GM19239 (cell line): ENCODE measurements around the gene SGCA.

Source experiments
- DNase-seq: peaks from one replicate; pipeline ENCODE4 v3.0.0; 2011; ENCODE audit warnings: low spot score; ENCODE audit not compliant: insufficient read length
- FAIRE-seq: peaks from 2 replicates; lab custom pipeline; 2011; peaks lifted over from hg19 to GRCh38; lab: Jason Lieb, UNC

Gene SGCA

DNA sequence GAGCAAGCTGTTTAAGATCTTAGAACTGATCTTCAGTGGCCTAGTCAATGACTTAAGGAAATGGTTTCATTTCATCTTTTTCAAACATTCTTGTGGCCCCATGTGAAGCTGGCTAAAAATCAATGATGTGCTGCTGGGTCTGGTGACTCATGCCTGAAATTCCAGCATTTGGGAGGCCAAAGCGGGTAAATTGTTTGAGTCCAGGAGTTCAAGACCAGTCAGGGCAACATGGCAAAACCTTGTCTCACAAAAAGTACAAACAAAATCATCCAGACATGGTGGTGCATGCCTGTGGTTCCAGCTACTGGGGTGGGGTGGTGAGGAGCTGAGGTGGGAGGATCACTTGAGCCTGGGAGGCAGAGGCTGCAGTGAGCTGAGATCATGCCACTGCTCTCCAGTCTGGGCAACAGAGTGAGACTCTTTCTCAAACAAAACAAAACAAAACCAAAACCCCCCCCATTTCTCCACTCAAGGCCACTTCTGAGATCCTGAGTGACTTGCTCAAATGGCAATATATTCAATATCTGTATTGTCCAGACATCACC lies 53.0 kb downstream of the SGCA start:
- DNase-seq (no peak), FAIRE-seq (no peak)

DNA sequence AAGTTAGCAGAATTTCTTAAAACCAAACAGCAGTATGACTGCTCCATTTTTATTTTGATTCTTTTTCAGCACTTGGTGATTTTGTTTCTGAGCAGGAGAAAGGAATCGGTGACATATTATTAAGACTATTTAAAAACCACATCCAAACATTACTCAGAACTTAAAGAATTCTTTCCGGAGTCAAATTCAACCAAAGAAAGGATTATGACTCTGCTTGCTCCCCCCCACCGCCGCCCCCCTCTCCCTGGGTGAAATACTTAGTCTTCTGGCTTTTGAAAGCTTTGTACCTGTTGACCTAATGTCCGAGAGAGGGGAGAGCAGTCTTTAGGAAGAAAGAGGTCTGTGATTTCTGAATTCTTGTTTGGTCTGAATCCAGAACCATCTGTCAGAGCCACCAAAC lies 53.5 kb downstream of the SGCA start:
- no peak for DNase-seq
- no peak for FAIRE-seq

DNA sequence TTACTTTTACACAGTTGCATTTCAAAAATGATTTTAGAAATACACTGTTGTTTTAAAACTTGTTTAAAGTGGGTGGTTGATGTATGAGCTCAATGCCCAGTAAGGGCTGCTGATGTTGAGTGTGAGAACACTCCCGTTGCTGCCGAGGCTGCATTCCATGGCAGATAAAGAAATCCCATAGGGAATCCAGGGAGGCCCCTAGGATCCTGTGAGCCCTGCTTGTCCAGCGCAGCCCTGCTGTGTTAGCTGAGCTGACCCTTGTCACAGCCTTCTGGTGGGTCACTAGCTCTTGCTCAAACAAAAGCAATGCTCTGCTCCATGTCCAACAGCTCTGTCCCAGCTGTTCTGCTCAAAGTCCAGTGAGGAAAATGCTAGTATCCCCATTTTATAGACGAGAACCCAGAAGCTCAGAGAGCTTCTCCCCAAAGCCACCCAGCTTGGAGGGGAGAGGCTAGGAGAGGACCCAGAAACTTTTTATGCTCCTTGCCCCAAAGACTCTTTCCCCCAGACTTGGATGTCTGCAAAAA lies 54.2 kb downstream of the SGCA start:
- DNase-seq: no peak
- no peak for FAIRE-seq

DNA sequence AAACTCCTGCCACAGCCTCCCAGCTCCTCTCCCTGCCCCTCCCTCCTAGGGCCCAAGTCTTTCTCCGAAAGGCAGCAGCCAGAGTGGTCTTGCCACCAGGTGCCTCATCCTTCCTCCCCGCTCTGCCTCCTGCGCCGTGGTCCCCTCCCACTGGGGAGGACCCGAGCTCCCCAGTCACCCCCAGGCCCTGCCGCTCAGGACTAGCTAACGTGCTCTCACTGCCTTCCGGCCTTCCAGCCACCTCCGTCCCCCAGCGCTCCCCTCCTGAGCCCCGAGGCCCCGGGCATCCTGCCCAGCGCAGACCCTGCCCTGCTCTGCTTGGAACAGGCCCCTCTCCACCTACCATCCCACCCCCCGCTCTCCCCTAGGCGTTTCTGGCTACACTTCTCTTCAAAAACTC lies 55.0 kb downstream of the SGCA start:
- no peak for DNase-seq
- FAIRE-seq: no peak

DNA sequence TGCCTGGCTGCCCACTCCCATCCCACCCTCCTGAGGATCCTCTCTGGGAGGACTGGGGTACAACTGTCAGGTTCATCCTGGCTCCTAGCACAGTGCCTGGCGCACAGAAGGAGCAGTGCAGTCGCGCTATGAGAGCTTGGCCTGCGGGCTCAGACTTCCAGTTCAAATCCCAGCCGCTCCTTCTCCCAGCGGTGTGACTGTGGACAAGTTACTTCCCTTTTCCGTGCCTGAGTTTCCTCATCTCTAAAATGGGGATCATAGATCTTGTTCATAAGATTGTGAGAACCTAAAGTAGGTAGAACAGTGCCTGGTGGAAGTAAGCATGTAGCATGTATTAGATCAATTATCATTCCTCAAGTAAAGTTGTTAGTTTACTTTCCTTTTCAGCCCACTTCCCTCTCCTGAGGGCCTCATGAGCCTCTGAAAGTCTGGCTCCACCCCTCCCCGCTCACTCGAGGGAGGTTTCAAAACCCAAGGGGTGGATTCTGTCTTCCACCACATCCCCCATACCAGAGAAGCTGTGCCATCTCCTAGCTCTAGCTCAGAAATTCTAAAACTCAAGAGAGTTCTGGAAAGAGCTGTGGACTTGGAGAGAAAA lies 55.6 kb downstream of the SGCA start:
- no peak for FAIRE-seq
- no peak for DNase-seq

DNA sequence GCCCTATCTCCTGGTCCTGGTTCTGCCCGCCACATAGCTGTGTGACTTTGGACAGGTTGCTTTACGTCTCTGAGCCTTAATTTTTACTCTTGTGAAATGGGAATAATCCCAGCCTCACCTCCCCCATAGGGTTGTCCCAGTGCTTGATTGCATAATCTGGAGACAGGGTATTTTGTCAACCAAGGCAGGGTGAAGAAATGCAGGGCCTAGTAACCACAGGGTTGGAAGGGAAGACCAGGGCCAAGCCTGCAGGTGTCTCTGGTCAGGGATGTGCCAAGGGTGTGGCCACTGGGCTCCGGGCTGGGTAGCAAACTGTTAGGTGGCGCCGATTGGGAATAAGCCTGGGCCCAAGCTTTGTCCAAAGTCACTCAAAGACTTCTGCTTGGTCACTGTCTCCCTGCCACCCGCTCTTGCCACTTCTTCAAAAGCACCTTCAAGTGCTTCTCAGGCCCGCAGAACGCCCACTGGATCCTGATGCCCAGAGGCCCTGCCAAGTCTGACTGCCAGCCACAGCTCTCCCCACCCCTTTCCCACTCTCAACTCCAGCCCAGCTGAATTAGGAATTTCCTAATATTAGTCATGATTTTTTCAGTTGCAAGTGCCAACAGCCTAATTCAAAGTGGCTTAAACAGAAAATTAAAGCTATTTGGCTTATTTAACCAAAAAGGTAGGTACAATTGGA lies 56.2 kb downstream of the SGCA start:
- FAIRE-seq: no peak

DNA sequence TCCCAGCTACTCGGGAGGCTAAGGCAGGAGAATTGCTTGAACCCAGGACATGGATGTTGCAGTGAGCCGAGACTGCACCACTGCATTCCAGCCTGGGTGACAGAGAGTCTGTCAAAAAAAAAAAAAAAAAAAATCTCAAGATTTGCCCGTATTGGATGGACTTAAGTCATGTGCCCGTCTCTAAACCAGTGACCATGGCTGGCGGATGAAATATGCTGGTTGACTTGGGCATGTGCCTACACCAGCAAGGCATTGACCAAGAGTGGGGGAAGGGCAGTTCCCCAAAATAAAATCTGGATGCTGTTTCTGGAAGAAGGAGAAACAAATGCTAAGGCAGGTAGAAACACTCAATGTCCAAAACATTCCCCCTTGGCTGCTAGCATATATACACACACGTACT lies 57.1 kb downstream of the SGCA start:
- FAIRE-seq (no peak), DNase-seq (no peak)

More for the DNA sequence above, 56.2 kb downstream of the SGCA start:
- DNase-seq: no peak
